ENCODE measurements around the gene MAF.

The MAF gene

GRCh38 chr16:79560923-79561322, 39.6 kb downstream of the MAF start:
- Histone ChIP-seq H3K4me3 (ENCODE audit: low read depth in 1 of 2, low read length in 2 of 2) (no peak overlapping the region), H3K27me3 (ENCODE audit: low read depth, low read length) (no peaks in the 10 kb centered on the region), H3K9me3 (ENCODE audit: control insufficient read depth in 1 of 2, low read length in 2 of 2) (peaks cover 0 to 2% of the 10 kb centered on the region in 2 donors), H3K27ac (ENCODE audit: low read length) (no peak overlapping the region), H3K4me1 (ENCODE audit: control insufficient read depth in 1 of 2, insufficient read depth in 2 of 2, low read length in 2 of 2) (no peaks in the 10 kb centered on the region), H3K36me3 (ENCODE audit: control insufficient read depth in 1 of 2, insufficient read depth in 2 of 2, low read length in 2 of 2) (no peaks in the 10 kb centered on the region)

GRCh38 chr16:79560318-79560717, 40.2 kb downstream of the MAF start:
- H3K9me3 ChIP-seq (ENCODE audit: control insufficient read depth in 1 of 2, low read length in 2 of 2): peaks cover 0 to 2% of the 10 kb centered on the region in 2 donors
- no peaks in the 10 kb centered on the region for H3K4me1 ChIP-seq (ENCODE audit: control insufficient read depth in 1 of 2, insufficient read depth in 2 of 2, low read length in 2 of 2)
- H3K36me3 ChIP-seq (ENCODE audit: control insufficient read depth in 1 of 2, insufficient read depth in 2 of 2, low read length in 2 of 2): no peaks in the 10 kb centered on the region
- H3K27ac ChIP-seq (ENCODE audit: low read length): no peak overlapping the region
- no peak overlapping the region for H3K4me3 ChIP-seq (ENCODE audit: low read depth in 1 of 2, low read length in 2 of 2)
- H3K27me3 ChIP-seq (ENCODE audit: low read depth, low read length): no peaks in the 10 kb centered on the region

- H3K4me3 ChIP-seq (ENCODE audit: low read depth in 1 of 2, low read length in 2 of 2): no peak overlapping the region
- H3K9me3 ChIP-seq (ENCODE audit: control insufficient read depth in 1 of 2, low read length in 2 of 2): peaks cover 0 to 2% of the 10 kb centered on the region in 2 donors
- no peak overlapping the region for H3K27ac ChIP-seq (ENCODE audit: low read length)
- H3K36me3 ChIP-seq (ENCODE audit: control insufficient read depth in 1 of 2, insufficient read depth in 2 of 2, low read length in 2 of 2): no peaks in the 10 kb centered on the region
- H3K27me3 ChIP-seq (ENCODE audit: low read depth, low read length): no peaks in the 10 kb centered on the region
- H3K4me1 ChIP-seq (ENCODE audit: control insufficient read depth in 1 of 2, insufficient read depth in 2 of 2, low read length in 2 of 2): no peaks in the 10 kb centered on the region
Observed at GRCh38 chr16:79559532-79559931, 41.0 kb downstream of the MAF start.

- no peak overlapping the region for H3K4me3 ChIP-seq (ENCODE audit: low read depth in 1 of 2, low read length in 2 of 2)
- H3K27me3 ChIP-seq (ENCODE audit: low read depth, low read length): no peaks in the 10 kb centered on the region
- H3K4me1 ChIP-seq (ENCODE audit: control insufficient read depth in 1 of 2, insufficient read depth in 2 of 2, low read length in 2 of 2): no peaks in the 10 kb centered on the region
- H3K36me3 ChIP-seq (ENCODE audit: control insufficient read depth in 1 of 2, insufficient read depth in 2 of 2, low read length in 2 of 2): no peaks in the 10 kb centered on the region
- peaks cover 0 to 2% of the 10 kb centered on the region in 2 donors for H3K9me3 ChIP-seq (ENCODE audit: control insufficient read depth in 1 of 2, low read length in 2 of 2)
- H3K27ac ChIP-seq (ENCODE audit: low read length): no peak overlapping the region
Observed at GRCh38 chr16:79557421-79557820, 43.1 kb downstream of the MAF start.

- no peaks in the 10 kb centered on the region for H3K27me3 ChIP-seq (ENCODE audit: low read depth, low read length)
Observed at GRCh38 chr16:79554912-79555311, 45.6 kb downstream of the MAF start.

GRCh38 chr16:79550373-79550772, 50.2 kb downstream of the MAF start:
- H3K4me1 ChIP-seq (ENCODE audit: control insufficient read depth in 1 of 2, insufficient read depth in 2 of 2, low read length in 2 of 2): no peaks in the 10 kb centered on the region
- H3K36me3 ChIP-seq (ENCODE audit: control insufficient read depth in 1 of 2, insufficient read depth in 2 of 2, low read length in 2 of 2): no peaks in the 10 kb centered on the region
- no peaks in the 10 kb centered on the region for H3K27me3 ChIP-seq (ENCODE audit: low read depth, low read length)
- no peak overlapping the region for H3K4me3 ChIP-seq (ENCODE audit: low read depth in 1 of 2, low read length in 2 of 2)
- H3K27ac ChIP-seq (ENCODE audit: low read length): no peak overlapping the region
- no peaks in the 10 kb centered on the region for H3K9me3 ChIP-seq (ENCODE audit: control insufficient read depth in 1 of 2, low read length in 2 of 2)

More at GRCh38 chr16:79554912-79555311, 45.6 kb downstream of the MAF start:
- Histone ChIP-seq H3K9me3 (ENCODE audit: control insufficient read depth in 1 of 2, low read length in 2 of 2) (peaks cover 0 to 2% of the 10 kb centered on the region in 2 donors), H3K4me3 (ENCODE audit: low read depth in 1 of 2, low read length in 2 of 2) (no peak overlapping the region), H3K27ac (ENCODE audit: low read length) (no peak overlapping the region), H3K36me3 (ENCODE audit: control insufficient read depth in 1 of 2, insufficient read depth in 2 of 2, low read length in 2 of 2) (no peaks in the 10 kb centered on the region), H3K4me1 (ENCODE audit: control insufficient read depth in 1 of 2, insufficient read depth in 2 of 2, low read length in 2 of 2) (no peaks in the 10 kb centered on the region)

- no peaks in the 10 kb centered on the region for H3K27me3 ChIP-seq (ENCODE audit: low read depth, low read length)
- no peaks in the 10 kb centered on the region for H3K4me1 ChIP-seq (ENCODE audit: control insufficient read depth in 1 of 2, insufficient read depth in 2 of 2, low read length in 2 of 2)
- H3K4me3 ChIP-seq (ENCODE audit: low read depth in 1 of 2, low read length in 2 of 2): no peak overlapping the region
- no peaks in the 10 kb centered on the region for H3K9me3 ChIP-seq (ENCODE audit: control insufficient read depth in 1 of 2, low read length in 2 of 2)
- no peak overlapping the region for H3K27ac ChIP-seq (ENCODE audit: low read length)
- H3K36me3 ChIP-seq (ENCODE audit: control insufficient read depth in 1 of 2, insufficient read depth in 2 of 2, low read length in 2 of 2): no peaks in the 10 kb centered on the region
Observed at GRCh38 chr16:79547085-79547484, 53.5 kb downstream of the MAF start.

Measured in muscle layer of duodenum (tissue), 2 donors.